ENCODE measurements around the gene GSTO2. TPM values are rescaled to one million over a fixed set of nuclear protein-coding genes. Genes with fewer than 3 reads are reported as not detected.

Gene GSTO2
- total RNA-seq, 1 donor from 2014 or later = 0.80 TPM

DNA sequence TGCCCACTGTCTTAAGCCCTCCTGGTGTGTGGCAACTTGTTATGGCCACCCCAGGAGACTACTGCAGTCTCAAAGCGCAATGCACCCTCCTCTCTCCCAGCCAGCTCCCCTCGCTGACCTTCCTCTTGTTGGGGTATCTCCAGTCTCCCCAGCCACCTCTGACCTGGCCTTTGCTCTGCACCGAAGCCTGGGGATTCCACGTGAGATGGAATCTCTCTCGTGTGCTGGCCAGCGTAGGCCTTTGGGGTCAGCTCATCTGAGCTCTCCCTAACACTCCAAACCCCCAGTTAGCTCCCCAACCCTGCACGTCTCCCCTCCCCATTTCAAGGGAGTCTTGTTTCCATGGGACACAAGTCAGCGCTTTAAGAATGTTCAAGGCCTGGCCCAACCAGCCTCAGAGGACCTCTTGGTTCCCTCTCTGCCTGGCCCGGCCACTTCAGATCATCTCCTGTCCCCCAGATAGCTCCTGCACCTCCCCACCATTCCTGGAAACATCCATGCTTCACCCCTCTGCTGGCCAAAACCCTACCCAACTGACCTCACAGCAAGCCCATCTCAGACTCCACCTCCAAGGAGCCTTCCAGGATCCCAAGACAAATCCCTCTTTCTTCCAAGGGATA, 58.1 kb downstream of the GSTO2 start:
- Histone ChIP-seq H3K27me3 (ENCODE audit: low read depth) (no peaks in the 10 kb centered on the region), H3K4me1 (peaks cover 100% of the 10 kb centered on the region), H3K4me3 (peak overlapping the region; percentile 51), H3K27ac (replicated peaks) (peak overlapping the region; percentile 99), H3K36me3 (no peaks in the 10 kb centered on the region), H3K9me3 (replicated peaks) (no peaks in the 10 kb centered on the region)
- TF ChIP-seq, protein P1, sequence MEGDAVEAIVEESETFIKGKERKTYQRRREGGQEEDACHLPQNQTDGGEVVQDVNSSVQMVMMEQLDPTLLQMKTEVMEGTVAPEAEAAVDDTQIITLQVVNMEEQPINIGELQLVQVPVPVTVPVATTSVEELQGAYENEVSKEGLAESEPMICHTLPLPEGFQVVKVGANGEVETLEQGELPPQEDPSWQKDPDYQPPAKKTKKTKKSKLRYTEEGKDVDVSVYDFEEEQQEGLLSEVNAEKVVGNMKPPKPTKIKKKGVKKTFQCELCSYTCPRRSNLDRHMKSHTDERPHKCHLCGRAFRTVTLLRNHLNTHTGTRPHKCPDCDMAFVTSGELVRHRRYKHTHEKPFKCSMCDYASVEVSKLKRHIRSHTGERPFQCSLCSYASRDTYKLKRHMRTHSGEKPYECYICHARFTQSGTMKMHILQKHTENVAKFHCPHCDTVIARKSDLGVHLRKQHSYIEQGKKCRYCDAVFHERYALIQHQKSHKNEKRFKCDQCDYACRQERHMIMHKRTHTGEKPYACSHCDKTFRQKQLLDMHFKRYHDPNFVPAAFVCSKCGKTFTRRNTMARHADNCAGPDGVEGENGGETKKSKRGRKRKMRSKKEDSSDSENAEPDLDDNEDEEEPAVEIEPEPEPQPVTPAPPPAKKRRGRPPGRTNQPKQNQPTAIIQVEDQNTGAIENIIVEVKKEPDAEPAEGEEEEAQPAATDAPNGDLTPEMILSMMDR (IDR thresholded peaks at IDR 0.05; ENCODE audit: borderline replicate concordance) = no peak
- DNase-seq = no peak
- intact Hi-C loops (cut with micrococcal nuclease) = no loop called here

DNA sequence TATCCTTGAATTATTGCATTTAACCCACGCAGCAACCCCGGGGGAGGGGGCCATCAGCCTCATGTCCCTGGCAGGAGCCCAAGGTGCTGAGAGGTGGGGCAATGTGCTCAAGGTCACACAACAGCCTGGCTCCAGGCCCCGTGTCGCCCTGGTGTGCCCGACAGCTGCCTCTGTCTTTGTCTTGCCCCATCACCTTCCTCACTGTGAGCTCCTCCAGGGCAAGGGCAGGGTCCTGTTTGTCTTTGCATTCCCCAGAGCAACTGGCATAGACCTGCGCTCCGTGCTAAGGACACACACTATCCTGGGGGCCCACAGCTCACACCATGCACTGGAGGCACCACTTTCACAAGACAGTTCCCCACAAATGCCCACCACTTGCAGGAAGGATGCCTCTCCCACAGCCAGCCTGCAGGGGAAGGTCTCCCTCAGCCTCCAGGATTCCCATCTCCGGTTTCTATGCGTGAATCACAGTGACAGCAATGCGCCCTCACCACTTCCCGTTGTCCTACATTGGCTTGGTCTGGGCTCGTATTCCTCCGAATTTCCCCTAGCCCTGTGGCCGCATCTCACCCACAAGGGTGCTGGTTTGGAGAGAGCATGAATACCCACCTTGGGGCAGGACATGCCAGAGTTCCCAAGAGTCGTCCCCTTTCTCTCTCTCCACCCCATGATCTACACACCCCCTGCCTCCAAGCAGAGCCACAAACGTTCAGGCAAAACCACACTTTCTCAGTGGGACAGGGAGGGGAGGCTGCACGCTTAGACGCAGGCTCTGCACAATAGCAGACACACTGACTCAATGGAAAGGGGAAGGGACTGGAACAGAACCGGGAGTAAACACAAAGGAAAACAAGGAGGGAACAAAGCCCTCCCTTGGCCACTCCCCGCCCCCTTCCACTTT, 59.0 kb downstream of the GSTO2 start:
- Histone ChIP-seq H3K4me1 (peaks cover 100% of the 10 kb centered on the region), H3K27ac (replicated peaks) (peak overlapping the region; percentile 99), H3K9me3 (replicated peaks) (no peaks in the 10 kb centered on the region), H3K27me3 (ENCODE audit: low read depth) (no peaks in the 10 kb centered on the region), H3K36me3 (no peaks in the 10 kb centered on the region), H3K4me3 (peak overlapping the region; percentile 51)
- intact Hi-C loops (cut with micrococcal nuclease) = no loop called here
- DNase-seq = no peak
- TF ChIP-seq, protein P1 (IDR thresholded peaks at IDR 0.05; ENCODE audit: borderline replicate concordance) = no peak

DNA sequence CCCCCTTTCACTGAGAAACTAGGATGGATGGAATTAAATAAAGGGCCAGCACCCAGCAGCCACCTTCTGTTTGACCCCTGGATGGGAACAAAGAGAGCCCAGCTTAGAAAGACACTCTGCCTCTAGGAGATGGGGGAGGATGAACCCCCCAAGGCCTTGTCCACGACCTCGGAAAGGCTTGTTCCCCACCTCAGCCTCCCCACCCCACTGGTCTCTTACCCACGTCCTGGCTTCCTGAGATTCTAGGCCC, 59.6 kb downstream of the GSTO2 start:
- H3K4me3 ChIP-seq = peak overlapping the region; percentile 51
- no peaks in the 10 kb centered on the region for H3K36me3 ChIP-seq
- peak overlapping the region; percentile 99 for H3K27ac ChIP-seq (replicated peaks)
- TF ChIP-seq, protein P1 (IDR thresholded peaks at IDR 0.05; ENCODE audit: borderline replicate concordance) = no peak
- no peaks in the 10 kb centered on the region for H3K9me3 ChIP-seq (replicated peaks)
- intact Hi-C loops (cut with micrococcal nuclease) = no loop called here
- H3K4me1 ChIP-seq = peaks cover 100% of the 10 kb centered on the region
- H3K27me3 ChIP-seq (ENCODE audit: low read depth) = no peaks in the 10 kb centered on the region
- DNase-seq = no peak

DNA sequence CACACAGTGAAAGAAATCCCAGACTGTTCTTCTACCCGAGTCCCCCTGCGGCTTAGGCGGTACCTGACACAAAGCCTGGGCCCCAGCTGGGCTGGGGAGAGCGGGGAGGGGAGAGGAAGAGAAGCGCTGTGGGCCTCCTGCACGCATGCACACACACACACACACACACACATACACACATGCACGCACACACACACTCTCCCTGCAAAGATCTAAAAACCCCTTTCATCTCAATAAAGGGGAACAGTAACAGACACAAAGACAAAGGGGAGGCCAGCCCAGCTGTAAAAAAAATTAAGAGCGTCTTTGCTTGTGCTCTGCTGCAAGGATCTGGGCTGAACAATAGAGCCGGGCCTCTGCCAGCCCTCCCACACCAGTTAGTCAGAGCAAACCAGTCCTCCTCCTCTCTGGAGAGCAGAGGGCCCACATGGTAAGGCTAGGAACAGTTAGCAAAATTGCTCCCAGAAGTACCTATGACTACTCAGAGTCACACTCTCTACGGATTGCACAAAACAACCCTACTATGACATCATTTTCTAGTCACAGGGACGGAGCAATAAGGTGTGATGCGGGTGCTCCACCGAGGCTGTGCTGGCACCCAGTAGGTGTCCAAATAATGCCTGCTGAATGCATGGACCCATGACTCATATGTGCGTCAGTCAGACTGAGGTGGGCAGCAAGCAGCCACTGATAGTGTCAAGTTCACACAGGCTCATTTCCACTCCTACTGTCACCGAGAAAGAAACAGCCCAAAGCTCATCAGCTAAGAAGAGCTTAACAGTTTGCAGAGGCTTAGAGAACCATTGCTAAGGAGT, 60.1 kb downstream of the GSTO2 start:
- intact Hi-C loops (cut with micrococcal nuclease) = no loop called here
- peak overlapping the region; percentile 99 for H3K27ac ChIP-seq (replicated peaks)
- no peak for DNase-seq
- TF ChIP-seq, protein P1 (IDR thresholded peaks at IDR 0.05; ENCODE audit: borderline replicate concordance) = no peak
- H3K9me3 ChIP-seq (replicated peaks) = no peaks in the 10 kb centered on the region
- no peaks in the 10 kb centered on the region for H3K27me3 ChIP-seq (ENCODE audit: low read depth)
- H3K4me1 ChIP-seq = peaks cover 100% of the 10 kb centered on the region
- peak overlapping the region; percentile 51 for H3K4me3 ChIP-seq
- H3K36me3 ChIP-seq = no peaks in the 10 kb centered on the region

DNA sequence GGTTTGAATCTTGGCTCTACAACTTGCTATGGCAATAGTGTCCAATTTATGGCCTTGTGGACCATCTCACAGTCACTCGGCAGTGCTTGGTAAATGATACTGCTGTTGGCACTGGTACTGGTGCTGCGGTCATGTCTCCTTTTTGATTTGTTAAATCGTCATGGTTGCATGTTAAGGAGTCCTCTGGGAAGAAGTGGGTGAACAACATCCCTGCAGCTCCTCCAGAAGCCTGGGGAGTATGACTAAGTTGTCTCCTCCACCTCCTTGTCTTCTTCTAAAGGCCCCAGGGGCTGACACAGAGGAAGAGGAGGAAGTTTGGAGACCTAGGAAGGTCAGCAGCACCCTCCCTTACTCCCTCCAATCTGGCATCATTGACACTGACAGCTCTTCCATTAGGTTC, 60.8 kb downstream of the GSTO2 start:
- H3K9me3 ChIP-seq (replicated peaks) = no peaks in the 10 kb centered on the region
- intact Hi-C loops (cut with micrococcal nuclease) = no loop called here
- DNase-seq = no peak
- TF ChIP-seq, protein P1 (IDR thresholded peaks at IDR 0.05; ENCODE audit: borderline replicate concordance) = no peak
- peaks cover 100% of the 10 kb centered on the region for H3K4me1 ChIP-seq
- peak overlapping the region; percentile 51 for H3K4me3 ChIP-seq
- no peaks in the 10 kb centered on the region for H3K27me3 ChIP-seq (ENCODE audit: low read depth)
- peak overlapping the region; percentile 99 for H3K27ac ChIP-seq (replicated peaks)
- H3K36me3 ChIP-seq = no peaks in the 10 kb centered on the region

Data from left ventricle myocardium inferior (tissue), 1 donor.